Ishikawa (cell line): ENCODE results near the gene KLRF1.

ENCODE experiments used
- CEBPB ChIP-seq: IDR thresholded peaks from 2 replicates; pipeline ENCODE4 v1.6.1; 2012
- CREB1 ChIP-seq: IDR thresholded peaks from 2 replicates; pipeline ENCODE4 v1.6.1; 2012; ENCODE audit warnings: low read depth
- EGR1 ChIP-seq: IDR thresholded peaks from 2 replicates; pipeline ENCODE4 v1.6.1; 2012
- EP300 ChIP-seq: IDR thresholded peaks from 2 replicates; pipeline ENCODE4 v1.6.1; 2012; ENCODE audit warnings: borderline replicate concordance
- FOXM1 ChIP-seq: IDR thresholded peaks from 2 replicates; pipeline ENCODE4 v1.6.1; 2012; ENCODE audit warnings: low read depth, borderline replicate concordance
- NFIC ChIP-seq: IDR thresholded peaks from 2 replicates; pipeline ENCODE4 v1.6.1; 2012
- RAD21 ChIP-seq: IDR thresholded peaks from 2 replicates; pipeline ENCODE4 v1.6.1; 2012; ENCODE audit warnings: low read depth
- TAF1 ChIP-seq: IDR thresholded peaks from 2 replicates; pipeline ENCODE4 v1.6.1; 2012; ENCODE audit warnings: low read depth, mild to moderate bottlenecking
- TCF12 ChIP-seq: IDR thresholded peaks from 2 replicates; pipeline ENCODE4 v1.6.1; 2012; ENCODE audit warnings: low read depth
- TEAD4 ChIP-seq: IDR thresholded peaks from 2 replicates; pipeline ENCODE4 v1.6.1; 2012
- YY1 ChIP-seq: IDR thresholded peaks from 2 replicates; pipeline ENCODE4 v1.6.1; 2012; ENCODE audit warnings: low read depth
- ZBTB7A ChIP-seq: IDR thresholded peaks from 2 replicates; pipeline ENCODE4 v1.6.1; 2012; ENCODE audit warnings: low read depth
- TF ChIP-seq, protein P1 (sequence below): IDR thresholded peaks from 2 replicates; pipeline ENCODE4 v1.6.1; 2012; ENCODE audit warnings: low read depth, mild to moderate bottlenecking
- TF ChIP-seq, protein P2 (sequence below): IDR thresholded peaks from 2 replicates; pipeline ENCODE4 v1.6.1; 2012
- TF ChIP-seq, protein P3 (sequence below): IDR thresholded peaks from 2 replicates; pipeline ENCODE4 v1.6.1; 2012

The KLRF1 gene

DNA sequence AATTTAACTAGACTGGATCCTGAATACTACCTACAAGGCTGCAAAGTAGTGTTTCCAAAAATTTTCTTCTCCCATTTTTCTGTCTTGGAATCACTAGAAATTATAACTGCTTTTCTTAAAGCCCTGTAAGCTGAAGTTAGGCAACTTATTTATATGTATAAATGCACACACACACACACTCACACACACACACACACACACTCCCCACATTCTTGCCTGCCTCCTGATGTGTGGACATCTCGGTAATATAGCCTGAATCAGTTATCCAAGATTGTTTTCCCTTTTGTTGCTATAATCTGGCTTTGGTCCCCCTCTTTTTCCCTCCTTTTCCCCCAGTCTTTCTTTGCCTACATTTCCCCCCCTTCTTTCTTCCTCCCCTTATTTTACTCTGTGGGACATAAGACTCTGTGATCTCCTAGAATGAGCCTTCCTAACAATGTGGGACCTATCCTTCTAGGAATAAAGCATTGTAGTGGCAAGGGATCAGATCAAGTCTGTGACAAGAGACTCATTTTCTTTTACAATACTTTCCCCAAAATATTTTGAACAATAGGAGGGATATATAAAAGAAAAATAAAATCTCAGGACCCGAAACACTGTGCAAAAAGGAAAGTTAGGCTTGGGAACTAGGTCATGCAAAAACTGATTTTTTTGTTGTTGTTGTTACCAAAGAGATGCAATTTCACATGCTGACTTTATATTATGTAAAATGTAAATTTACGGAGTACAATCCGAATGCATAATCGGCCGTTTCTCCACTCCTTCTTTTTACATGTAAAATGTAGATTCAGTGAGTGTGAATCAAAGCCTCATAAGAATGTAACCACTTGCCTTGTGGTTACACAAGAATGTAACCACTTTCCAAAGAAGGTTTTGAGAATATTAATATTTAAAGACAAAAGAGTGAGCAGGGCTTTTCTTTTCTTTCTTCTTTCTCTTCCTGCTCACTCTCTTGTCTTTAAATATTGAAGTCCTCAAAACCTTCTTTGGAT, 40.3 kb upstream of the KLRF1 start:
- TF ChIP-seq ZBTB7A (no peak), TCF12 (no peak), TEAD4 (no peak), EGR1 (no peak), RAD21 (no peak), CEBPB (no peak), NFIC (no peak), CREB1 (no peak), TAF1 (no peak), YY1 (no peak), FOXM1 (no peak), EP300 (no peak)
- TF ChIP-seq, protein P1, sequence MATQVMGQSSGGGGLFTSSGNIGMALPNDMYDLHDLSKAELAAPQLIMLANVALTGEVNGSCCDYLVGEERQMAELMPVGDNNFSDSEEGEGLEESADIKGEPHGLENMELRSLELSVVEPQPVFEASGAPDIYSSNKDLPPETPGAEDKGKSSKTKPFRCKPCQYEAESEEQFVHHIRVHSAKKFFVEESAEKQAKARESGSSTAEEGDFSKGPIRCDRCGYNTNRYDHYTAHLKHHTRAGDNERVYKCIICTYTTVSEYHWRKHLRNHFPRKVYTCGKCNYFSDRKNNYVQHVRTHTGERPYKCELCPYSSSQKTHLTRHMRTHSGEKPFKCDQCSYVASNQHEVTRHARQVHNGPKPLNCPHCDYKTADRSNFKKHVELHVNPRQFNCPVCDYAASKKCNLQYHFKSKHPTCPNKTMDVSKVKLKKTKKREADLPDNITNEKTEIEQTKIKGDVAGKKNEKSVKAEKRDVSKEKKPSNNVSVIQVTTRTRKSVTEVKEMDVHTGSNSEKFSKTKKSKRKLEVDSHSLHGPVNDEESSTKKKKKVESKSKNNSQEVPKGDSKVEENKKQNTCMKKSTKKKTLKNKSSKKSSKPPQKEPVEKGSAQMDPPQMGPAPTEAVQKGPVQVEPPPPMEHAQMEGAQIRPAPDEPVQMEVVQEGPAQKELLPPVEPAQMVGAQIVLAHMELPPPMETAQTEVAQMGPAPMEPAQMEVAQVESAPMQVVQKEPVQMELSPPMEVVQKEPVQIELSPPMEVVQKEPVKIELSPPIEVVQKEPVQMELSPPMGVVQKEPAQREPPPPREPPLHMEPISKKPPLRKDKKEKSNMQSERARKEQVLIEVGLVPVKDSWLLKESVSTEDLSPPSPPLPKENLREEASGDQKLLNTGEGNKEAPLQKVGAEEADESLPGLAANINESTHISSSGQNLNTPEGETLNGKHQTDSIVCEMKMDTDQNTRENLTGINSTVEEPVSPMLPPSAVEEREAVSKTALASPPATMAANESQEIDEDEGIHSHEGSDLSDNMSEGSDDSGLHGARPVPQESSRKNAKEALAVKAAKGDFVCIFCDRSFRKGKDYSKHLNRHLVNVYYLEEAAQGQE, result no peak
- TF ChIP-seq, protein P2, sequence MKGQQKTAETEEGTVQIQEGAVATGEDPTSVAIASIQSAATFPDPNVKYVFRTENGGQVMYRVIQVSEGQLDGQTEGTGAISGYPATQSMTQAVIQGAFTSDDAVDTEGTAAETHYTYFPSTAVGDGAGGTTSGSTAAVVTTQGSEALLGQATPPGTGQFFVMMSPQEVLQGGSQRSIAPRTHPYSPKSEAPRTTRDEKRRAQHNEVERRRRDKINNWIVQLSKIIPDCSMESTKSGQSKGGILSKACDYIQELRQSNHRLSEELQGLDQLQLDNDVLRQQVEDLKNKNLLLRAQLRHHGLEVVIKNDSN, result no peak
- TF ChIP-seq, protein P3, sequence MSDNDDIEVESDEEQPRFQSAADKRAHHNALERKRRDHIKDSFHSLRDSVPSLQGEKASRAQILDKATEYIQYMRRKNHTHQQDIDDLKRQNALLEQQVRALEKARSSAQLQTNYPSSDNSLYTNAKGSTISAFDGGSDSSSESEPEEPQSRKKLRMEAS, result no peak

DNA sequence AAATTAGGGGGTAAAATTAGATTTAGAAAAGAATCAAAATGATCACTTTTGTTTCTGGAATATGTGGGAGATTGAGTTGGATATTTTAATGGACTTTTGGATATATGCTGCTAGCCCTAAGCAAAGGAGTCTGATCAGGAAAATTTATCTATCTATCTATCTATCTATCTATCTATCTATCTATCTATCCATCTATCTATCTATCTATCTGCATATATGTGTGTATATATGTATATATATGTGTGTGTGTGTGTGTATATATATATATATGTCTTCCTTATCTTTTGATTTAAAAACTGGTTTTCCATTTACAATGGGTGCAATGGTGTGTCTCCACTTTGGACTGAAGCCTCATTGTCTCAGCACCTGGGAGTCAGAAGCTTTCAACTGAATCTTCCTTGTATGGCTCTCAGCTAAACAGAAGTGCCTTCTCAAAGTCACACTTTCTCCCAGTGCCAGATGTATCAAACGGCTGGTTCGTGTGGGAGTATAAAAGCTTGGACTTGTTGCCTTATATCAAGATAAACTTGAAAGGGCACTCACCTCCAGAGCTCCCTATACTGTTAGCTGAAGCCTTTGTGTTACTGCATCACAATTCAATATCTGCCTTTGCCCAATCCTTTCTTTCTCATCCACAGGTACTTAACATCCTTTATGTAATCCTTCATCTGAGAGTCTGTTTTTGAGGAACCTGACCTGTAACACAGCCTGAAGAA, 34.9 kb upstream of the KLRF1 start:
- TF ChIP-seq RAD21 (no peak), TEAD4 (no peak), CEBPB (no peak)

DNA sequence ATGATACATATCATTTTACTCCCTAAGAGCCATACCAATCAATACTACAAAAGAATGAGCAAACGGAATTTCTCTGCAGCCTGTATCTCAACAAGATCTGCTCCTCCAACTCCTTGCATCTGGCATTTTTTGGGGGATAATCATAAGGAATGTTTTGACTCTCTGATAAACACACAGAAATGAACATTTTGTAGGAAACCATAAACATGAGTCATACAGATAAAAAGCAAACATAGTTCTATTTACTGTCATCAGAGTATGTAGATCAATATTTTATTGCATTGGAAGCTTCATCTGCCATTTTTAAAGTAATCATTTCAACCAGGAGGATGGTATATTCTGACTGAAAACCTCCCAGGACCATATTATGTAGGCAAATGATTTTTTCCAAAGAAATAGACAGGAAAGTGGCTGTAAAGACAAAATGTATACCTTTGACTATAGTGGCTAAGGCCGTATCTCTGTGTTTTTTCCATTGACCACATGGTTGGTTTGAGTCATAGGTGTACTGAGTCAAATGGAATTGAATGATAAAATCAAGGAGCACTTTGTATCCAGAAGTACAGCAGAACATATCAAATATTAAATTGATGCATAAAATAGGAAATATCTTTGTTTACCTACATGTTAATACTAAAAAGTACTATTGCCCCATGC, 34.2 kb upstream of the KLRF1 start:
- TF ChIP-seq TCF12 (no peak), ZBTB7A (no peak), FOXM1 (no peak), NFIC (no peak), YY1 (no peak), EP300 (no peak), CEBPB (no peak), RAD21 (no peak)
- TF ChIP-seq, protein P2, result no peak

DNA sequence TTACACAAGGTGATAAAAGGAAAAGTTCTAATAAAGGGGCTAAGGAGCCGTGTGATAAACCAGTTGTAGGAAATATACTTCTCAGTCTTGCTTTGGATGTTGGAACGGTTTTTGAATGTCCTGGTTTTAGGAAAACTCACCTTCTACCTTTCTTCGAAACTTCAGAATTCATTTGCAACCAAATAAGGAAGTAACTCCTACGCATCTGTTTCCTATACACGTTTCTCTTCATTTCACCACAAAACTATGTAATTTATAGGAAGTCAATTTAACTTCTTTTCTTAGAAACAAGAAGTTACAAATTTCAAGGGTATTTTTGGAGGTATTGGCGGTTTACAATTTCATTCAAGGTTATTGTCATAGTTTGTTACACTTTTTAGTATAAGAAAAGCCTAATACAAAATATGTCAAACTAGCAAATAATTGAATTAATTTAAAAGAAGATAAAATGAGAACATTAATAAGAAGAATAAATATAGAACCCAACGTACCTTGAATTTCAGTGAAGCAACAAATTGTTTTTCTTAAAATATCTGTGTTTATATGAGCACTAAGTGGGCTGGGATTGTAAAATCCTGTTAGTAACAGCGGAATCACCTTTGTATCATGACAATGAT, 33.4 kb upstream of the KLRF1 start:
- TF ChIP-seq TCF12, result no peak
- TF ChIP-seq TAF1, result no peak
- TF ChIP-seq TEAD4, result no peak
- no peak for TF ChIP-seq NFIC
- TF ChIP-seq, protein P1, result no peak
- no peak for TF ChIP-seq CREB1
- no peak for TF ChIP-seq ZBTB7A
- no peak for TF ChIP-seq RAD21
- TF ChIP-seq EGR1, result no peak
- TF ChIP-seq, protein P2, result no peak
- TF ChIP-seq YY1, result no peak
- TF ChIP-seq CEBPB, result no peak
